ENCODE results near the gene IL19.

The IL19 gene

GRCh38 chr1:206771338-206771692 lies 742 bp downstream of the IL19 start:
- no peak overlapping the region for H3K4me3 ChIP-seq (ENCODE audit: low read depth in 1 of 2, low read length in 2 of 2)
- no peaks in the 10 kb centered on the region for H3K79me2 ChIP-seq (ENCODE audit: insufficient read depth, low read length)
- TF ChIP-seq CTCF (IDR thresholded peaks at IDR 0.05; ENCODE audit: borderline replicate concordance, extremely low read depth, low read length, poor library complexity, severe bottlenecking) (no peak), EZH2 (IDR thresholded peaks at IDR 0.05; ENCODE audit: borderline replicate concordance, low read depth, low read length, severe bottlenecking) (no peak)

GRCh38 chr1:206772243-206772937 lies 1.8 kb downstream of the IL19 start, which contains the start of gene IL10:
Gene IL10 (minus strand): TSS chr1:206772494. CDS start chr1:206772435, 59 bp downstream.
- ATAC-seq (ENCODE audit: insufficient read depth, low read depth) (peak; percentile 50), DNase-seq (peak; percentile 55)
- H2AFZ ChIP-seq (ENCODE audit: low read depth, low read length): no peak within 1 kb of the TSS
- H3K79me2 ChIP-seq (ENCODE audit: insufficient read depth, low read length): no peaks in the 10 kb centered on the region
- no peaks in the 10 kb centered on the region for H3K9me3 ChIP-seq (ENCODE audit: insufficient read depth, low read length, severe bottlenecking)
- TF ChIP-seq CTCF (IDR thresholded peaks at IDR 0.05; ENCODE audit: borderline replicate concordance, extremely low read depth, low read length, poor library complexity, severe bottlenecking) (no peak), EZH2 (IDR thresholded peaks at IDR 0.05; ENCODE audit: borderline replicate concordance, low read depth, low read length, severe bottlenecking) (no peak)
- H3K27me3 ChIP-seq (ENCODE audit: insufficient read depth, low read length, poor library complexity): no peaks in the 10 kb centered on the region
- peaks cover 70% of the 10 kb centered on the region for H3K4me1 ChIP-seq (ENCODE audit: insufficient read depth, low read length)
- no peaks in the 10 kb centered on the region for H4K20me1 ChIP-seq (ENCODE audit: insufficient read depth, low read length)
- H3K36me3 ChIP-seq (ENCODE audit: insufficient read depth, low read length): no peaks in the 10 kb centered on the region
- peak within 1 kb of the TSS; percentile 14; the same call in 1 of the 2 replicates for H3K9ac ChIP-seq (ENCODE audit: low read depth, low read length)
- peak within 1 kb of the TSS; percentile 67 for H3K27ac ChIP-seq (ENCODE audit: low read length)
- H3K4me2 ChIP-seq (ENCODE audit: insufficient read depth, low read length): peak within 1 kb of the TSS; percentile 18; the same call in 1 of the 2 replicates
- H3K4me3 ChIP-seq (ENCODE audit: low read depth in 1 of 2, low read length in 2 of 2): no peak within 1 kb of the TSS

More at GRCh38 chr1:206771338-206771692, 742 bp downstream of the IL19 start:
- H3K4me2 ChIP-seq (ENCODE audit: insufficient read depth, low read length): peak overlapping the region; percentile 18; the same call in 1 of the 2 replicates
- no peak for ATAC-seq (ENCODE audit: insufficient read depth, low read depth)
- peak overlapping the region; percentile 77 for H3K27ac ChIP-seq (ENCODE audit: low read length)
- no peaks in the 10 kb centered on the region for H3K9me3 ChIP-seq (ENCODE audit: insufficient read depth, low read length, severe bottlenecking)
- H2AFZ ChIP-seq (ENCODE audit: low read depth, low read length): no peak overlapping the region
- H3K27me3 ChIP-seq (ENCODE audit: insufficient read depth, low read length, poor library complexity): no peaks in the 10 kb centered on the region
- 0 out of 2 replicates have a peak overlapping the region, but pooled peaks have one; percentile 14 for H3K9ac ChIP-seq (ENCODE audit: low read depth, low read length)
- no peaks in the 10 kb centered on the region for H3K36me3 ChIP-seq (ENCODE audit: insufficient read depth, low read length)
- peaks cover 81% of the 10 kb centered on the region for H3K4me1 ChIP-seq (ENCODE audit: insufficient read depth, low read length)
- no peaks in the 10 kb centered on the region for H4K20me1 ChIP-seq (ENCODE audit: insufficient read depth, low read length)
- no peak for DNase-seq

- TF ChIP-seq CTCF (IDR thresholded peaks at IDR 0.05; ENCODE audit: borderline replicate concordance, extremely low read depth, low read length, poor library complexity, severe bottlenecking): no peak
- no peak for TF ChIP-seq EZH2 (IDR thresholded peaks at IDR 0.05; ENCODE audit: borderline replicate concordance, low read depth, low read length, severe bottlenecking)
- Histone ChIP-seq H3K4me1 (ENCODE audit: insufficient read depth, low read length) (peaks cover 53% of the 10 kb centered on the region), H3K9me3 (ENCODE audit: insufficient read depth, low read length, severe bottlenecking) (no peaks in the 10 kb centered on the region), H3K9ac (ENCODE audit: low read depth, low read length) (no peak overlapping the region), H2AFZ (ENCODE audit: low read depth, low read length) (no peak overlapping the region), H3K27me3 (ENCODE audit: insufficient read depth, low read length, poor library complexity) (no peaks in the 10 kb centered on the region), H3K4me3 (ENCODE audit: low read depth in 1 of 2, low read length in 2 of 2) (no peak overlapping the region), H3K27ac (ENCODE audit: low read length) (peak overlapping the region; percentile 45), H3K79me2 (ENCODE audit: insufficient read depth, low read length) (no peaks in the 10 kb centered on the region), H4K20me1 (ENCODE audit: insufficient read depth, low read length) (no peaks in the 10 kb centered on the region), H3K4me2 (ENCODE audit: insufficient read depth, low read length) (no peak overlapping the region), H3K36me3 (ENCODE audit: insufficient read depth, low read length) (no peaks in the 10 kb centered on the region)
- ATAC-seq (ENCODE audit: insufficient read depth, low read depth): no peak
- no peak for DNase-seq
Observed at GRCh38 chr1:206774093-206774492, 3.5 kb downstream of the IL19 start.
